GM12878 (cell line): ENCODE measurements around the gene TBX4. TPM values are rescaled to one million over a fixed set of nuclear protein-coding genes. Genes with fewer than 3 reads are reported as not detected.

Experiments used
- ATAC-seq: fragments of 200-7000 bp; cut with Tn5 transposase; 3 replicates; pipeline ENCODE4 v1.9.1; 2020; ENCODE audit warnings: mild to moderate bottlenecking, moderate library complexity
- BruUV-seq: library from RNA; stranded (reverse); fragments of 400-500 nt; replicated peaks from 2 replicates; lab custom pipeline; 2021; lab: Mats Ljungman, UMichigan
- CTCF ChIA-PET: fragments of 300-600 bp; sonication (Branson Sonifier 250); formaldehyde crosslinking; extraction: SDS; loops from one replicate; lab custom pipeline; 2021; ENCODE audit warnings: inconsistent platforms; lab: Yijun Ruan, JAX
- POLR2A ChIA-PET: fragments of 350-600 bp; formaldehyde crosslinking; extraction: SDS; loops from one replicate; lab custom pipeline; 2021; ENCODE audit warnings: inconsistent platforms; lab: Charles Lee
- RAD21 ChIA-PET: fragments of 300-600 bp; sonication (Branson Sonifier 250); formaldehyde crosslinking; loops from one replicate; lab custom pipeline; 2023; ENCODE audit warnings: antibody characterized with exemption; ENCODE audit not compliant: unreplicated experiment; lab: Charles Lee
- SMC1A ChIA-PET: fragments of 300-600 bp; sonication (Branson Sonifier 250); formaldehyde crosslinking; loops from one replicate; lab custom pipeline; 2023; ENCODE audit not compliant: unreplicated experiment, uncharacterized antibody; lab: Charles Lee
- DNase-seq: peaks from one replicate; pipeline ENCODE4 v3.0.0-alpha.2; 2011; ENCODE audit warnings: low read depth, low spot score
- FAIRE-seq: peaks from 3 replicates; lab custom pipeline; 2011; peaks lifted over from hg19 to GRCh38; lab: Jason Lieb, UNC
- H2AFZ ChIP-seq: 2 replicates; pipeline ENCODE4 v1.6.0; 2011; ENCODE audit warnings: low read depth, low read length, control low read depth; ENCODE audit not compliant: control insufficient read depth
- H3K27ac ChIP-seq: 2 replicates; pipeline ENCODE4 v1.5.1; 2011; ENCODE audit warnings: control low read depth; ENCODE audit not compliant: control insufficient read depth, insufficient read depth
- H3K27me3 ChIP-seq, 2 experiments: replicated peaks in 1 of 2; 2 replicates each; pipeline versions ENCODE4 v1.6.0 to v1.6.1; 2011; ENCODE audit warnings: low read length in 1 of 2; ENCODE audit not compliant: control insufficient read depth in 2 of 2, insufficient read depth in 2 of 2
- H3K36me3 ChIP-seq, 2 experiments: 2 replicates each; pipeline ENCODE4 v1.5.1; 2011; ENCODE audit warnings: low read length in 1 of 2; ENCODE audit not compliant: control insufficient read depth in 2 of 2, insufficient read depth in 2 of 2
- H3K4me1 ChIP-seq: 2 replicates; pipeline ENCODE4 v1.6.1; 2011; ENCODE audit warnings: mild to moderate bottlenecking, low read length, moderate library complexity, mixed read lengths; ENCODE audit not compliant: control insufficient read depth, insufficient read depth
- H3K4me2 ChIP-seq: 2 replicates; pipeline ENCODE4 v1.6.0; 2011; ENCODE audit warnings: control low read depth; ENCODE audit not compliant: control insufficient read depth, insufficient read depth
- H3K4me3 ChIP-seq: fragments of 200-600 bp; sonication (generic); 2 replicates; pipeline ENCODE4 v1.5.1; 2016
- H3K79me2 ChIP-seq: 2 replicates; pipeline ENCODE4 v1.6.0; 2011; ENCODE audit warnings: low read length; ENCODE audit not compliant: control insufficient read depth, insufficient read depth
- H3K9ac ChIP-seq: 2 replicates; pipeline ENCODE4 v1.8.0; 2011; ENCODE audit warnings: low read length, control low read depth, mixed read lengths; ENCODE audit not compliant: control insufficient read depth, insufficient read depth
- H3K9me3 ChIP-seq: replicated peaks from 3 replicates; pipeline ENCODE4 v1.5.1; 2011; ENCODE audit warnings: mild to moderate bottlenecking, low read length; ENCODE audit not compliant: control insufficient read depth, insufficient read depth
- H4K20me1 ChIP-seq: 2 replicates; pipeline ENCODE4 v1.6.0; 2011; ENCODE audit not compliant: control insufficient read depth, insufficient read depth
- CBX5 ChIP-seq: sonication (generic); IDR thresholded peaks from 2 replicates; pipeline ENCODE4 v1.6.1; 2016; ENCODE audit warnings: low read depth, moderate library complexity, mild to moderate bottlenecking, inconsistent platforms
- ETV6 ChIP-seq, 2 experiments: fragments of 450-650 bp in 1 of 2; IDR thresholded peaks in 1 of 2; conservative IDR thresholded peaks in 1 of 2; 2 replicates each; pipeline ENCODE4 v1.6.1; 2014; ENCODE audit warnings: antibody characterized with exemption in 1 of 2, borderline replicate concordance in 1 of 2, low read depth in 1 of 2, mild to moderate bottlenecking in 1 of 2, moderate library complexity in 1 of 2
- MTA3 ChIP-seq: IDR thresholded peaks from 2 replicates; pipeline ENCODE4 v1.6.1; 2012; ENCODE audit warnings: low read length, inconsistent platforms, borderline replicate concordance
- RUNX3 ChIP-seq: IDR thresholded peaks from 2 replicates; pipeline ENCODE4 v1.6.1; 2012; ENCODE audit warnings: low read length, inconsistent platforms
- SUZ12 ChIP-seq: fragments of 200-600 bp; sonication (generic); IDR thresholded peaks from one replicate; pipeline ENCODE4 v1.6.1; 2018; ENCODE audit warnings: antibody characterized with exemption, mild to moderate bottlenecking; ENCODE audit not compliant: unreplicated experiment
- TBL1XR1 ChIP-seq: IDR thresholded peaks from 2 replicates; pipeline ENCODE4 v1.6.1; 2012; ENCODE audit warnings: low read depth, low read length, improper control_type of control experiment
- WGBS: methylation state at CpG from one replicate; pipeline ENCODE4 v1.1.6; 2016; ENCODE audit warnings: low lambda C conversion rate; ENCODE audit not compliant: insufficient replicate concordance, insufficient coverage; ENCODE audit errors: missing lambda C conversion rate; 5-methylcytosine and 5-hydroxymethylcytosine counted together
- in situ Hi-C: fragments of 300-500 bp; cut with MboI; formaldehyde crosslinking; loops from 9 replicates; pipeline ENCODE4 v1.14.3; 2018; ENCODE audit warnings: mixed read lengths
- intact Hi-C: fragments of 100-400 bp; cut with micrococcal nuclease; formaldehyde crosslinking; loops from one replicate; pipeline ENCODE4 v1.14.2; 2022; ENCODE audit not compliant: unreplicated experiment
- polyA plus RNA-seq, 11 experiments: library from polyadenylated mRNA; depleted of rRNA in 4 of 11; unstranded in 6 of 11; stranded (reverse) in 5 of 11; fragments of >200 nt; fragmentation: Nextera tagmentation in 4 of 11; fragmentation: Illumina TruSeq in 1 of 11; extraction: Ambion mirVana in 4 of 11; extraction: Trizol in 1 of 11; gene quantifications; 1 replicate in 1 of 11; 2 replicates in 10 of 11; pipeline versions ENCODE4 v1.2.1 to v1.2.3, GENCODE V29; 2011 to 2016; ENCODE audit warnings: inconsistent platforms in 2 of 11, missing spikeins in 2 of 11, low read depth in 1 of 11
- total RNA-seq, 4 experiments: library from RNA; depleted of rRNA in 3 of 4; stranded (reverse); fragments of >200 nt in 3 of 4; fragmentation: Illumina TruSeq in 1 of 4; extraction: Trizol in 1 of 4; gene quantifications; 2 replicates each; pipeline versions ENCODE4 v1.2.1 to v1.2.3, GENCODE V29; 2013 to 2021

The TBX4 gene
- total and polyA plus RNA-seq, 10 of the 15 experiments (the other 5 are each of a cell fraction or from before 2014, with no cell fraction given), result 0.01 TPM; not detected in 9

GRCh38 chr17:61481421-61481820 lies 29.2 kb downstream of the TBX4 start:
- H4K20me1 ChIP-seq, result no peaks in the 10 kb centered on the region
- intact Hi-C loops (no loop called here), in situ Hi-C loops (no loop called here)
- POLR2A ChIA-PET, result no interaction called here
- no peak overlapping the region for H3K9ac ChIP-seq
- no peak for TF ChIP-seq MTA3
- no peak for TF ChIP-seq CBX5
- TF ChIP-seq SUZ12, result no peak
- TF ChIP-seq ETV6 (conservative IDR thresholded peaks at IDR 0.05 in 1 of 2, IDR thresholded peaks at IDR 0.05 in 1 of 2; ENCODE audit: borderline replicate concordance in 1 of 2, low read depth in 1 of 2), result 0 out of 4 replicates have a peak, but pooled peaks of 1 of the 2 experiments have one; percentile 48
- no peak for TF ChIP-seq TBL1XR1
- TF ChIP-seq, all 136 proteins: peak for 1
- SMC1A ChIA-PET, result no interaction called here
- H3K4me3 ChIP-seq, result no peak overlapping the region
- H3K27ac ChIP-seq, result no peak overlapping the region
- H3K9me3 ChIP-seq, result no peaks in the 10 kb centered on the region
- H2AFZ ChIP-seq, result no peak overlapping the region
- ATAC-seq, result no peak
- BruUV-seq, result no TSS peak
- H3K27me3 ChIP-seq, result peaks cover 0 to 7% of the 10 kb centered on the region in 2 experiments; a peak in 2 of 4 replicates
- DNase-seq, result no peak
- no peaks in the 10 kb centered on the region for H3K79me2 ChIP-seq
- RAD21 ChIA-PET, result no interaction called here
- CTCF ChIA-PET, result no interaction called here
- no peak overlapping the region for H3K4me2 ChIP-seq
- no peaks in the 10 kb centered on the region for H3K4me1 ChIP-seq
- WGBS, result 11% methylated on average over 5 of the region's 5 CpGs
- H3K36me3 ChIP-seq, result no peaks in the 10 kb centered on the region
- no peak for FAIRE-seq

GRCh38 chr17:61482467-61482866 lies 30.2 kb downstream of the TBX4 start:
- ATAC-seq (no peak), DNase-seq (no peak), FAIRE-seq (no peak)
- Histone ChIP-seq H3K79me2 (no peaks in the 10 kb centered on the region), H4K20me1 (no peaks in the 10 kb centered on the region), H2AFZ (no peak overlapping the region), H3K36me3 (no peaks in the 10 kb centered on the region), H3K27ac (no peak overlapping the region), H3K4me1 (no peaks in the 10 kb centered on the region), H3K4me3 (no peak overlapping the region), H3K4me2 (no peak overlapping the region), H3K9me3 (no peaks in the 10 kb centered on the region), H3K27me3 (peaks cover 0 to 3% of the 10 kb centered on the region in 2 experiments; a peak in 2 of 4 replicates), H3K9ac (no peak overlapping the region)
- in situ Hi-C loops, result no loop called here
- ChIA-PET RAD21 (no interaction called here), SMC1A (no interaction called here), POLR2A (no interaction called here), CTCF (no interaction called here)
- intact Hi-C loops, result no loop called here
- TF ChIP-seq RUNX3 (no peak), ETV6 (conservative IDR thresholded peaks at IDR 0.05 in 1 of 2, IDR thresholded peaks at IDR 0.05 in 1 of 2; ENCODE audit: borderline replicate concordance in 1 of 2, low read depth in 1 of 2) (0 out of 4 replicates have a peak, but pooled peaks of 1 of the 2 experiments have one; percentile 5)
- 41% methylated on average over 8 of the region's 8 CpGs for WGBS
- no TSS peak for BruUV-seq
